HEK293 (cell line): ENCODE data around the gene CRYBA2.

ENCODE experiments used
- CTCF ChIP-seq: fragments of 450-650 bp; formaldehyde crosslinking; IDR thresholded peaks from 2 replicates; pipeline ENCODE4 v1.5.1; 2016; ENCODE audit warnings: missing biosample characterization, missing genetic modification characterization
- MZF1 ChIP-seq: fragments of 450-650 bp; formaldehyde crosslinking; IDR thresholded peaks from 2 replicates; pipeline ENCODE4 v1.5.1; 2017; ENCODE audit warnings: missing biosample characterization, missing genetic modification characterization, borderline replicate concordance
- ZNF660 ChIP-seq: fragments of 450-650 bp; IDR thresholded peaks from 2 replicates; pipeline ENCODE4 v1.5.1; 2018; ENCODE audit warnings: missing biosample characterization, mild to moderate bottlenecking, missing genetic modification characterization
- ZNF768 ChIP-seq: fragments of 450-650 bp; formaldehyde crosslinking; IDR thresholded peaks from 2 replicates; pipeline ENCODE4 v1.5.1; 2018; ENCODE audit warnings: missing biosample characterization, mild to moderate bottlenecking, missing genetic modification characterization
- ZNF791 ChIP-seq: fragments of 450-650 bp; formaldehyde crosslinking; IDR thresholded peaks from 2 replicates; pipeline ENCODE4 v1.5.1; 2016; ENCODE audit warnings: missing biosample characterization, missing genetic modification characterization
- TF ChIP-seq, protein P1 (sequence below): sonication (generic); formaldehyde crosslinking; IDR thresholded peaks from 2 replicates; pipeline ENCODE4 v1.8.1; 2022; ENCODE audit warnings: mild to moderate bottlenecking, moderate library complexity, missing genetic modification reagents

DNA sequence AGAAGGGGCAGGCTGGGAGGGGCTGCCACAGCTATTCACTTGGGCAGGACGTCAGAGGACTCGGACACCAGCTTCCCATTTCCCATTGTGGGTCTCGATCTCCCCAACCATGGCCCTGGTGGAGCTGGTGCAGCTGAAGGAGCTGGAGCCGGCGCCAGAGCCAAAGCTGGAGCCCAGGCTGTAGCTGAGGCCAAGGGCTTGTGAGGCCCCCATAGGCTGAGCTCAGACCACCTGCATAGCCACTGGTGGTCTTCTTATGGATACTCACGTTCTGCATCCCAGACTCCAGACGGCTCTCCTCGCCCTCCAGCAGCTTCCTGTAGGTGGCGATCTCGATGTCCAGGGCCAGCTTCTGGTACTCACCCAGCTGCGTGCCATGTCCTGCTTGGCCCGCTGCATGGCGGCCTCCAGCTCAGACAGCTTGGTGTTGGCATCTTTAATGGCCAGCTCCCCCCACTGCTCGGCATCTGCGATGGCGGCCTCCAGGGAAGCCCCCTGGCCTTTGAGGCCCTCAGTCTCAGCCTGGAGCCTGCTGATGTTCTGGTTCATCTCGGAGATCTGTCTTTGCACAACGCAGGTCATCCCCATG lies 39.8 kb downstream of the CRYBA2 start:
- TF ChIP-seq CTCF (tag by site-specific recombination) = no peak
- TF ChIP-seq ZNF791 (tag by site-specific recombination) = no peak
- no peak for TF ChIP-seq ZNF660 (tag by site-specific recombination)
- TF ChIP-seq, protein P1, sequence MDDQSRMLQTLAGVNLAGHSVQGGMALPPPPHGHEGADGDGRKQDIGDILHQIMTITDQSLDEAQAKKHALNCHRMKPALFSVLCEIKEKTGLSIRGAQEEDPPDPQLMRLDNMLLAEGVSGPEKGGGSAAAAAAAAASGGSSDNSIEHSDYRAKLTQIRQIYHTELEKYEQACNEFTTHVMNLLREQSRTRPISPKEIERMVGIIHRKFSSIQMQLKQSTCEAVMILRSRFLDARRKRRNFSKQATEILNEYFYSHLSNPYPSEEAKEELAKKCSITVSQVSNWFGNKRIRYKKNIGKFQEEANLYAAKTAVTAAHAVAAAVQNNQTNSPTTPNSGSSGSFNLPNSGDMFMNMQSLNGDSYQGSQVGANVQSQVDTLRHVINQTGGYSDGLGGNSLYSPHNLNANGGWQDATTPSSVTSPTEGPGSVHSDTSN (CRISPR knock-in tag) = no peak
- TF ChIP-seq ZNF768 (tag by site-specific recombination) = no peak
- no peak for TF ChIP-seq MZF1 (tag by site-specific recombination)
